ENCODE results near the gene NCOR1. TPM values are rescaled to one million over a fixed set of nuclear protein-coding genes. Genes with fewer than 3 reads are reported as not detected.

NCOR1 gene
- total and polyA plus RNA-seq, 10 of the 15 experiments (the other 5 are each of a cell fraction or from before 2014, with no cell fraction given), result 34.5 to 135 (median 82.9) TPM

GRCh38 chr17:16072031-16072430 is 143.3 kb downstream of the NCOR1 start:
- Histone ChIP-seq H3K27me3 (replicated peaks in 1 of 2; ENCODE audit: control insufficient read depth in 2 of 2, insufficient read depth in 2 of 2, low read length in 1 of 2) (no peaks in the 10 kb centered on the region), H4K20me1 (ENCODE audit: control insufficient read depth, insufficient read depth) (no peaks in the 10 kb centered on the region), H3K4me2 (ENCODE audit: control insufficient read depth, insufficient read depth) (no peak overlapping the region), H2AFZ (ENCODE audit: control insufficient read depth, low read depth, low read length) (no peak overlapping the region), H3K9ac (ENCODE audit: control insufficient read depth, insufficient read depth, low read length) (no peak overlapping the region), H3K27ac (ENCODE audit: control insufficient read depth, insufficient read depth) (no peak overlapping the region), H3K4me3 (no peak overlapping the region), H3K9me3 (replicated peaks; ENCODE audit: control insufficient read depth, insufficient read depth, low read length) (no peaks in the 10 kb centered on the region), H3K4me1 (ENCODE audit: control insufficient read depth, insufficient read depth, low read length) (no peaks in the 10 kb centered on the region), H3K79me2 (ENCODE audit: control insufficient read depth, insufficient read depth, low read length) (no peaks in the 10 kb centered on the region), H3K36me3 (ENCODE audit: control insufficient read depth in 2 of 2, insufficient read depth in 2 of 2, low read length in 1 of 2) (peaks cover 7 to 33% of the 10 kb centered on the region in 2 experiments)
- no peak for FAIRE-seq
- no peak for TF ChIP-seq MYC (IDR thresholded peaks at IDR 0.05; ENCODE audit: insufficient read depth, insufficient read length, insufficient replicate concordance, low read length, severe bottlenecking)
- TF ChIP-seq FOS (IDR thresholded peaks at IDR 0.05; ENCODE audit: borderline replicate concordance, extremely low read depth, insufficient read length), result no peak
- no peak for TF ChIP-seq SMC3 (IDR thresholded peaks at IDR 0.05; ENCODE audit: borderline replicate concordance, low read length)
- TF ChIP-seq BRCA1 (IDR thresholded peaks at IDR 0.05; ENCODE audit: low read depth, low read length), result no peak
- TF ChIP-seq SUPT20H (IDR thresholded peaks at IDR 0.05; ENCODE audit: borderline replicate concordance, control insufficient read depth, low read depth, low read length), result no peak
- no peak for TF ChIP-seq CUX1 (IDR thresholded peaks at IDR 0.05; ENCODE audit: insufficient replicate concordance, low read depth, low read length)
- no peak for TF ChIP-seq NFXL1 (IDR thresholded peaks at IDR 0.05; ENCODE audit: borderline replicate concordance)
- TF ChIP-seq TAF1 (IDR thresholded peaks at IDR 0.05; ENCODE audit: borderline replicate concordance, low read depth, low read length), result no peak
- TF ChIP-seq ZBTB11 (CRISPR knock-in tag; IDR thresholded peaks at IDR 0.05), result no peak
- TF ChIP-seq CBX5 (IDR thresholded peaks at IDR 0.05; ENCODE audit: low read depth), result no peak
- no peak for TF ChIP-seq MYB (IDR thresholded peaks at IDR 0.05; ENCODE audit: borderline replicate concordance, low read depth, low read length)
- TF ChIP-seq ELK1 (IDR thresholded peaks at IDR 0.05; ENCODE audit: low read depth, low read length), result no peak
- no peak for TF ChIP-seq RAD51 (IDR thresholded peaks at IDR 0.05)
- no peak for TF ChIP-seq NBN (IDR thresholded peaks at IDR 0.05)
- ChIA-PET RAD21 (ENCODE audit: unreplicated experiment) (no interaction called here), SMC1A (ENCODE audit: uncharacterized antibody, unreplicated experiment) (interaction anchor here (0.8 to 2.4 kb wide), 5 partner anchors 9 to 27 kb away, joined by 3 to 8 read pairs (median 3); no protein-coding TSS in a partner anchor), POLR2A (interaction anchor here (0.5 kb wide), 1 partner anchor 16 kb away, joined by 3 read pairs; no protein-coding TSS in a partner anchor), CTCF (interaction anchor here (1.2 kb wide), 1 partner anchor 281 kb away, joined by 3 read pairs; the partner anchor contains the start of gene CENPV)
- no peak for ATAC-seq
- 92% methylated on average over 1 of the region's 1 CpG for WGBS (ENCODE audit: insufficient coverage, insufficient replicate concordance, low lambda C conversion rate, missing lambda C conversion rate)
- in situ Hi-C loops (cut with MboI) (no loop called here), intact Hi-C loops (cut with micrococcal nuclease; ENCODE audit: unreplicated experiment) (no loop called here)
- no peak for DNase-seq (ENCODE audit: low read depth, low spot score)
- BruUV-seq (replicated peaks), result no TSS peak

Measured in GM12878 (cell line).